Measurements from ENCODE around the gene MROH2B. TPM values are rescaled to one million over a fixed set of nuclear protein-coding genes. Genes with fewer than 3 reads are reported as not detected.

Gene MROH2B
- total and polyA plus RNA-seq, 2 donors from 2014 or later, result not detected

GRCh38 chr5:41057940-41058339 lies 13.2 kb downstream of the MROH2B start:
- no peak overlapping the region for H3K9ac ChIP-seq (ENCODE audit: low read length in 3 of 3)
- peak in 1 of 5 donors; percentile 61 for DNase-seq
- H3K4me3 ChIP-seq (ENCODE audit: low read length in 3 of 3), result no peak overlapping the region
- H3K36me3 ChIP-seq (ENCODE audit: control insufficient read depth in 2 of 3, insufficient read depth in 3 of 3, low read length in 3 of 3), result no peaks in the 10 kb centered on the region
- no peak overlapping the region for H3K27ac ChIP-seq (ENCODE audit: low read depth in 2 of 2, low read length in 2 of 2)
- no peaks in the 10 kb centered on the region for H3K4me1 ChIP-seq (ENCODE audit: control insufficient read depth in 2 of 3, insufficient read depth in 2 of 3, low read depth in 1 of 3, low read length in 3 of 3)
- no peak for TF ChIP-seq CTCF (IDR thresholded peaks at IDR 0.05; ENCODE audit: borderline replicate concordance, extremely low read depth, insufficient read depth)
- H3K9me3 ChIP-seq (ENCODE audit: control insufficient read depth in 2 of 3, insufficient read depth in 1 of 3, low read length in 3 of 3), result no peaks in the 10 kb centered on the region
- no peaks in the 10 kb centered on the region for H3K27me3 ChIP-seq (ENCODE audit: control insufficient read depth, insufficient read depth, low read length)
- no peak for FAIRE-seq
- intact Hi-C loops (cut with DNase I), result no loop called here

- Histone ChIP-seq H3K4me3 (ENCODE audit: low read length in 3 of 3) (no peak overlapping the region), H3K9me3 (ENCODE audit: control insufficient read depth in 2 of 3, insufficient read depth in 1 of 3, low read length in 3 of 3) (no peaks in the 10 kb centered on the region), H3K9ac (ENCODE audit: low read length in 3 of 3) (no peak overlapping the region), H3K27ac (ENCODE audit: low read depth in 2 of 2, low read length in 2 of 2) (no peak overlapping the region), H3K27me3 (ENCODE audit: control insufficient read depth, insufficient read depth, low read length) (no peaks in the 10 kb centered on the region), H3K36me3 (ENCODE audit: control insufficient read depth in 2 of 3, insufficient read depth in 3 of 3, low read length in 3 of 3) (no peaks in the 10 kb centered on the region), H3K4me1 (ENCODE audit: control insufficient read depth in 2 of 3, insufficient read depth in 2 of 3, low read depth in 1 of 3, low read length in 3 of 3) (no peaks in the 10 kb centered on the region)
- FAIRE-seq (no peak), DNase-seq (peak in 1 of 5 donors; percentile 3)
- intact Hi-C loops (cut with DNase I), result no loop called here
- TF ChIP-seq CTCF (IDR thresholded peaks at IDR 0.05; ENCODE audit: borderline replicate concordance, extremely low read depth, insufficient read depth), result no peak
Measured at GRCh38 chr5:41057231-41057630, 13.9 kb downstream of the MROH2B start.

- Histone ChIP-seq H3K9me3 (ENCODE audit: control insufficient read depth in 2 of 3, insufficient read depth in 1 of 3, low read length in 3 of 3) (no peaks in the 10 kb centered on the region), H3K4me1 (ENCODE audit: control insufficient read depth in 2 of 3, insufficient read depth in 2 of 3, low read depth in 1 of 3, low read length in 3 of 3) (no peaks in the 10 kb centered on the region), H3K4me3 (ENCODE audit: low read length in 3 of 3) (no peak overlapping the region), H3K9ac (ENCODE audit: low read length in 3 of 3) (no peak overlapping the region), H3K36me3 (ENCODE audit: control insufficient read depth in 2 of 3, insufficient read depth in 3 of 3, low read length in 3 of 3) (no peaks in the 10 kb centered on the region), H3K27ac (ENCODE audit: low read depth in 2 of 2, low read length in 2 of 2) (no peak overlapping the region), H3K27me3 (ENCODE audit: control insufficient read depth, insufficient read depth, low read length) (no peaks in the 10 kb centered on the region)
- intact Hi-C loops (cut with DNase I), result no loop called here
- TF ChIP-seq CTCF (IDR thresholded peaks at IDR 0.05; ENCODE audit: borderline replicate concordance, extremely low read depth, insufficient read depth), result no peak
- no peak for FAIRE-seq
- no peak for DNase-seq
Measured at GRCh38 chr5:41048986-41049385, 22.2 kb downstream of the MROH2B start.

GRCh38 chr5:41043109-41043747 lies 27.9 kb downstream of the MROH2B start:
- H3K9ac ChIP-seq (ENCODE audit: low read length in 3 of 3), result no peak overlapping the region
- no peak for TF ChIP-seq CTCF (IDR thresholded peaks at IDR 0.05; ENCODE audit: borderline replicate concordance, extremely low read depth, insufficient read depth)
- no peaks in the 10 kb centered on the region for H3K36me3 ChIP-seq (ENCODE audit: control insufficient read depth in 2 of 3, insufficient read depth in 3 of 3, low read length in 3 of 3)
- FAIRE-seq (no peak), DNase-seq (no peak)
- H3K27me3 ChIP-seq (ENCODE audit: control insufficient read depth, insufficient read depth, low read length), result no peaks in the 10 kb centered on the region
- no peaks in the 10 kb centered on the region for H3K4me1 ChIP-seq (ENCODE audit: control insufficient read depth in 2 of 3, insufficient read depth in 2 of 3, low read depth in 1 of 3, low read length in 3 of 3)
- H3K9me3 ChIP-seq (ENCODE audit: control insufficient read depth in 2 of 3, insufficient read depth in 1 of 3, low read length in 3 of 3), result no peaks in the 10 kb centered on the region
- intact Hi-C loops (cut with DNase I), result no loop called here
- H3K4me3 ChIP-seq (ENCODE audit: low read length in 3 of 3), result no peak overlapping the region
- no peak overlapping the region for H3K27ac ChIP-seq (ENCODE audit: low read depth in 2 of 2, low read length in 2 of 2)

Measured in kidney (tissue), 14 donors.